Kidney (tissue), 14 donors: ENCODE results near the gene BUD23. TPM values are rescaled to one million over a fixed set of nuclear protein-coding genes. Genes with fewer than 3 reads are reported as not detected.

Experiments
- DNase-seq, 5 donors: peaks; one replicate each; pipeline ENCODE4 v3.0.0-alpha.2; 2013 to 2020
- FAIRE-seq: peaks from 2 replicates; lab custom pipeline; 2012; peaks lifted over from hg19 to GRCh38; lab: Jason Lieb, UNC
- H3K27ac ChIP-seq, 2 donors: one replicate each; pipeline ENCODE4 v1.7.0; 2013; ENCODE audit warnings: low read depth in 2 of 2, low read length in 2 of 2, inconsistent platforms in 1 of 2
- H3K27me3 ChIP-seq: one replicate; pipeline ENCODE4 v1.7.1; 2013; ENCODE audit warnings: low read length, inconsistent platforms; ENCODE audit not compliant: control insufficient read depth, insufficient read depth
- H3K36me3 ChIP-seq, 3 donors: one replicate each; pipeline versions ENCODE4 v1.7.0 to v1.7.1; 2013; ENCODE audit warnings: low read length in 3 of 3, control low read depth in 1 of 3, inconsistent platforms in 1 of 3; ENCODE audit not compliant: insufficient read depth in 3 of 3, control insufficient read depth in 2 of 3
- H3K4me1 ChIP-seq, 3 donors: one replicate each; pipeline versions ENCODE4 v1.7.0 to v1.7.1; 2013; ENCODE audit warnings: low read length in 3 of 3, inconsistent platforms in 1 of 3, low read depth in 1 of 3; ENCODE audit not compliant: control insufficient read depth in 2 of 3, insufficient read depth in 2 of 3
- H3K4me3 ChIP-seq, 3 donors: one replicate each; pipeline versions ENCODE4 v1.7.0 to v1.8.1; 2013; ENCODE audit warnings: low read length in 3 of 3, control low read depth in 1 of 3, inconsistent platforms in 1 of 3
- H3K9ac ChIP-seq, 3 donors: one replicate each; pipeline versions ENCODE4 v1.7.0 to v1.7.1; 2013; ENCODE audit warnings: low read length in 3 of 3, control low read depth in 1 of 3, inconsistent platforms in 1 of 3
- H3K9me3 ChIP-seq, 3 donors: one replicate each; pipeline versions ENCODE4 v1.7.0 to v1.7.1; 2013; ENCODE audit warnings: low read length in 3 of 3, control low read depth in 1 of 3, inconsistent platforms in 1 of 3; ENCODE audit not compliant: control insufficient read depth in 2 of 3, insufficient read depth in 1 of 3
- CTCF ChIP-seq: IDR thresholded peaks from 3 replicates; pipeline ENCODE4 v1.5.1; 2012; ENCODE audit warnings: mild to moderate bottlenecking, moderate library complexity, borderline replicate concordance; ENCODE audit not compliant: insufficient read depth; ENCODE audit errors: extremely low read depth
- intact Hi-C: fragments of 100-400 bp; cut with DNase I; formaldehyde crosslinking; loops from one replicate; pipeline ENCODE4 v1.11.1; 2022
- polyA plus RNA-seq: library from polyadenylated mRNA; stranded (reverse); fragments of 350-450 nt; fragmentation: Illumina TruSeq; extraction: RNeasy Lipid Tissue Mini Kit (QIAGEN cat#74804); gene quantifications from one replicate; pipeline ENCODE4 v1.2.3, GENCODE V29; 2014; ENCODE audit warnings: low read depth, low replicate concordance; ENCODE audit not compliant: insufficient read depth
- total RNA-seq: library from RNA; stranded (reverse); fragmentation: NEBNext Ultra II Directional; extraction: Animal tissue kit (Norgen Biotek cat#: 25700); gene quantifications from one replicate; pipeline ENCODE4 v1.2.1, GENCODE V29; 2021
- donor health status: control.
- donor health status: control.
- donor health status: control.
- donor health status: control.
- donor health status: control.
- donor health status: DM: yes; HTN: yes; CAD: no.
- donor health status: Normal renal cell carcinoma (clear cell type).

The BUD23 gene
- total and polyA plus RNA-seq, 2 donors from 2014 or later, result 61.0 to 92.7 TPM

GRCh38 chr7:73722785-73723184 is 39.4 kb downstream of the BUD23 start:
- Histone ChIP-seq H3K9ac (no peak overlapping the region), H3K27ac (no peak overlapping the region), H3K36me3 (no peaks in the 10 kb centered on the region), H3K27me3 (no peaks in the 10 kb centered on the region), H3K9me3 (peaks cover 0 to 1% (median 0%) of the 10 kb centered on the region in 3 donors), H3K4me1 (peaks cover 0 to 7% (median 0%) of the 10 kb centered on the region in 3 donors), H3K4me3 (no peak overlapping the region)
- intact Hi-C loops, result no loop called here
- DNase-seq (no peak), FAIRE-seq (no peak)
- TF ChIP-seq CTCF, result no peak

- intact Hi-C loops, result no loop called here
- Histone ChIP-seq H3K9ac (no peak overlapping the region), H3K4me3 (no peak overlapping the region), H3K4me1 (peaks cover 0 to under 1% (median 0%) of the 10 kb centered on the region in 3 donors), H3K27me3 (no peaks in the 10 kb centered on the region), H3K9me3 (peaks cover 0 to 1% (median 0%) of the 10 kb centered on the region in 3 donors), H3K27ac (no peak overlapping the region), H3K36me3 (no peaks in the 10 kb centered on the region)
- DNase-seq, result no peak
- no peak for FAIRE-seq
- TF ChIP-seq CTCF, result no peak
Measured at GRCh38 chr7:73723813-73724212, 40.4 kb downstream of the BUD23 start.

DNA sequence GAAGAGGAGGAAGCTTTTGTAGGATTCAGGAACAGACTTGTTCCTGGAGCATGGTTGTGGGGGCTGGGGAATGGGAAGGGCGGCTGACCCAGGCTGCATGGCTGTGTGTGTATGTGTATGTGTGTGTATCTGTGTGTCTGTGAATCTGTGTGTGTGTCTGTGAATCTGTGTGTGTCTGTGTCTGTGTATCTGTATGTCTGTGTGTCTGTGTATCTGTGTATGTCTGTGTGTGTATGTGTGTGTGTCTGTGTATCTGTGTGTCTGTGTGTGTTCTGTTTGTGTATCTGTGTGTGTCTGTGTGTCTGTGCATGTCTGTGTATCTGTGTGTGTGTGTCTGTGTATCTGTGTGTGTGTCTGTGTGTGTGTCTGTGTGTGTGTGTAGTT is 42.7 kb downstream of the BUD23 start:
- no peak for DNase-seq
- Histone ChIP-seq H3K27me3 (no peaks in the 10 kb centered on the region), H3K9ac (no peak overlapping the region), H3K27ac (no peak overlapping the region), H3K4me1 (no peaks in the 10 kb centered on the region), H3K9me3 (peaks cover 0 to 1% (median 0%) of the 10 kb centered on the region in 3 donors), H3K4me3 (no peak overlapping the region), H3K36me3 (no peaks in the 10 kb centered on the region)
- TF ChIP-seq CTCF, result no peak
- intact Hi-C loops, result no loop called here
- FAIRE-seq, result no peak

DNA sequence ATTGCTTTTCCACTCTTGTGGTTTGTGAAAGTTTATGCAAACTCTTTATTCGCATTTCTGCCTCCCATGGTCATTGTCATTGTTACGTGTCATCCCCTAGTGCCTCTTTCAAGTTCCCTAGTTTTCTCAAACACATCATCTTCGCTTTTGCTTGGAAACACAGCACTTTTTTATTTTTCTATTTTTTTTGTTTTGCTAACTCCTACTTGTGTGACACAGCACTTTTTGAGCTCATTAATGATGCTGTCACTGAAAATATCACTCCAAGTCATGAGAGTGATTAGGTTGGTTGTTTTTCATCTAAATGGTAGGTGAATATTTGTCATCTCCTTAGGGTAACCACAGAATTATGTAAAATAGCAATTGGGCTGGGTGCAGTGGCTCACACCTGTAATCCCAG is 44.6 kb downstream of the BUD23 start:
- DNase-seq (no peak), FAIRE-seq (no peak)
- Histone ChIP-seq H3K9me3 (peaks cover 0 to 1% (median 0%) of the 10 kb centered on the region in 3 donors), H3K27me3 (no peaks in the 10 kb centered on the region), H3K36me3 (no peaks in the 10 kb centered on the region), H3K9ac (no peak overlapping the region), H3K27ac (no peak overlapping the region), H3K4me1 (no peaks in the 10 kb centered on the region), H3K4me3 (no peak overlapping the region)
- TF ChIP-seq CTCF, result no peak
- intact Hi-C loops, result no loop called here
